DOHH2 (cell line): ENCODE data around the gene AJAP1.

Experiments used
- EZH2phosphoT487 ChIP-seq: fragments of 200-600 bp; sonication (generic); IDR thresholded peaks from 2 replicates; pipeline ENCODE4 v1.6.1; 2017; ENCODE audit warnings: borderline replicate concordance, mild to moderate bottlenecking, antibody characterized with exemption, low read length, moderate library complexity, mixed read lengths
- TF ChIP-seq, protein P1 (sequence below): fragments of 200-600 bp; sonication (generic); IDR thresholded peaks from one replicate; pipeline ENCODE4 v1.5.1; 2014; ENCODE audit warnings: antibody characterized with exemption, mild to moderate bottlenecking, low read depth, low read length; ENCODE audit not compliant: poor library complexity, severe bottlenecking

DNA sequence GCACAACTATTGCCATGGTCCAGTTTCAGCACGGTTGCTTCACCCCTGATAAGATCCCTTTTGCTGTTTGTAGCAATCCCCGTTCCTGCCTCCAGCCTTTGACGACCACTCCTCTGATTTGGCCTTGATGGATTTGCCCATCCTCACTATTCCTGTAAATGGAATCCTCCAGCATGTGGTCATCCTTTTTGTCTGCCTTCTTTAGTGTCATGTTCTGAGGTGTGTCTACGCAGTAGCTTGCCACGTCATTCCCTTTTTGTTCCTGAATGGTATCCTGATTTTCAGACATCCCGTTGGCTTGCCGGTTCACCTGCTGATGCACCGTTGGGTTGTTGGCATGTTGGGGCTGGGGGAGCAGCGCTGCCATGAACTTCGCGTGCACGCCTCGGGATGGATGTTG, 7.8 kb downstream of the AJAP1 start:
- TF ChIP-seq, protein P1, sequence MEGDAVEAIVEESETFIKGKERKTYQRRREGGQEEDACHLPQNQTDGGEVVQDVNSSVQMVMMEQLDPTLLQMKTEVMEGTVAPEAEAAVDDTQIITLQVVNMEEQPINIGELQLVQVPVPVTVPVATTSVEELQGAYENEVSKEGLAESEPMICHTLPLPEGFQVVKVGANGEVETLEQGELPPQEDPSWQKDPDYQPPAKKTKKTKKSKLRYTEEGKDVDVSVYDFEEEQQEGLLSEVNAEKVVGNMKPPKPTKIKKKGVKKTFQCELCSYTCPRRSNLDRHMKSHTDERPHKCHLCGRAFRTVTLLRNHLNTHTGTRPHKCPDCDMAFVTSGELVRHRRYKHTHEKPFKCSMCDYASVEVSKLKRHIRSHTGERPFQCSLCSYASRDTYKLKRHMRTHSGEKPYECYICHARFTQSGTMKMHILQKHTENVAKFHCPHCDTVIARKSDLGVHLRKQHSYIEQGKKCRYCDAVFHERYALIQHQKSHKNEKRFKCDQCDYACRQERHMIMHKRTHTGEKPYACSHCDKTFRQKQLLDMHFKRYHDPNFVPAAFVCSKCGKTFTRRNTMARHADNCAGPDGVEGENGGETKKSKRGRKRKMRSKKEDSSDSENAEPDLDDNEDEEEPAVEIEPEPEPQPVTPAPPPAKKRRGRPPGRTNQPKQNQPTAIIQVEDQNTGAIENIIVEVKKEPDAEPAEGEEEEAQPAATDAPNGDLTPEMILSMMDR = no peak
- TF ChIP-seq EZH2phosphoT487 = no peak
